ENCODE data around the gene IRF4.
"Not testable (repeated sequence)": the region's sequence is repeated elsewhere in the genome, so short reads cannot be mapped to it uniquely, and the experiment has no call there.

Gene IRF4

GRCh38 chr6:422433-423054 is 31.0 kb downstream of the IRF4 start:
- DNase-seq = no peak

DNA sequence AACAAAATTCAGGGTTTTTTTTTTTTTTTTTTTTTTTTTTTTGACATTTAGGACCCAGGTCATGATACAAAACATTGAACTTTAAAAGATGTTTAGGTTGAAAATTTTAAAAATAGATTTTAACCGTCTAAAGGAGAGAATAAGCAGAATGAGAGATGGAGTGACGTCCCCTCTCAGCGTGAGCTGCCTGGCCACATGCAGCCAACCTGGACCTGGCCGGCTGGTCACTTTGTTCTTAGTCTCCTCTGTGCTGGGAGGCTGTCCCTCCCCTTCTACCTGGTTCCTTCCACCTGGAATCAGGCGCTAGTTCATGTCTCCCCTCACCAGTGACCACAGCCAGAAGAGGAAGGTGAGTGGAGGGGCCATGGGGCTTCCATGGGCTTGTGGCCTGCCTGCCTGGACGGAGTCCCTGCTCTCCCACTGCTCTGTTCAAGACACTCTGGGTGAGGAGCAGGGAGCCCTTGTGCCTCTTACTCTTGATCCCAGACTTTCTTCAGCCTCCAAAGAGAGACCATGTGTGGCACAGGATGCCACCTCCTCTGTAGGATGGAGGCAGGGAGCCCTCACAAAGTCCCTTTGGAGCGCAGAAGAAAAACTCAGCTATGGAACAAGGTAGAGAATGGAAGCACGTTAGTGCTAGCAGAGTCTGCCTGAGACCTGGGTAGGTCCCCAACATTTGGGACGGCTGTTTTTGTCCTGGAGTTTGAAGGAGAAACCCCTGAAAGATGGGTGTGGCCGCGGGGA is 31.7 kb downstream of the IRF4 start:
- no peak for DNase-seq

DNA sequence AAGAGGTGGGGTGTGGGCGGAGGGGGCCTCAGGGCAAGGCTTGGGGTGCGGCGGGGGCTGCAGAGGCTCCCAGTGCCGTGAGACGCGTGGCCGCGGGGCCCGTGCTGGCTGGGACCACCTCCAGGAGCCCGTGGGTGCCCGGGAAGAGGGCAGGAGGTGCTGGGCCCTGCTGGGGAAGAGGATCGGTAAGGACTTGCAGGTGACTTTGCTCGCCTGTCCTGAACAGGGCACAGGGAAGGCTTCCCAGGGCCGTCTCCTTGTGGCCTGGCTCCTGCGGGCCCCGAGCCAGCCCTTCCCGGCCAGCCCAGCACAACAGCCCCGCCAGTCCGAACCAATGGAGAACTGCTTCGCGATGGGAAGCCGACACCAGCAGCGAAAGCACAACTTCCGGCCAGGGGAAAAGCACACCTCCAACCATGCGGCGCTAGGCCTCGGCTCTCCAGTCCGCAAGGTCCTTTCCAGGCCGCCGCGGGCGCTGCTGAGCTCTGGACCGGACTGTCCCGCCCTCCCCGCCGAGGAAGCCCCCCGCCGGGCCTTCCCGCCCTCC is 32.3 kb downstream of the IRF4 start:
- no peak for DNase-seq

- DNase-seq = no peak
Measured at GRCh38 chr6:424741-425417, 33.3 kb downstream of the IRF4 start.

DNA sequence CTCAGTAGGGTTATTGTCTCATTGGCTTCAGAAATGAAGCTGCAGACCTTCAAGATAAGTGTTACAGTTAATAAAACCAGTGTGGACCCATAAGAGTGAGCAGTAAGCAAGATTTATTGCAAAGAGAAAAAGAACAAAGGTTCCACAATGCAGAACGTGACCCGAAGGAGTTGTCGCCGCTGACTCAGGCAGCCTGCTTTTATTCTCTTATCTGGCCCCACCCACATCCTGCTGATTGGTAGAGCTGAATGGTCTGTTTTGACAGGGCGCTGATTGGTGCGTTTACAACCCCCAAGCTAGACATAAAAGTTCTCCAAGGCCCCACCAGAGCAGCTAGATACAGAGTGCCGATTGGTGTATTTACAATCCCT is 33.9 kb downstream of the IRF4 start:
- DNase-seq = not testable (repeated sequence)

DNA sequence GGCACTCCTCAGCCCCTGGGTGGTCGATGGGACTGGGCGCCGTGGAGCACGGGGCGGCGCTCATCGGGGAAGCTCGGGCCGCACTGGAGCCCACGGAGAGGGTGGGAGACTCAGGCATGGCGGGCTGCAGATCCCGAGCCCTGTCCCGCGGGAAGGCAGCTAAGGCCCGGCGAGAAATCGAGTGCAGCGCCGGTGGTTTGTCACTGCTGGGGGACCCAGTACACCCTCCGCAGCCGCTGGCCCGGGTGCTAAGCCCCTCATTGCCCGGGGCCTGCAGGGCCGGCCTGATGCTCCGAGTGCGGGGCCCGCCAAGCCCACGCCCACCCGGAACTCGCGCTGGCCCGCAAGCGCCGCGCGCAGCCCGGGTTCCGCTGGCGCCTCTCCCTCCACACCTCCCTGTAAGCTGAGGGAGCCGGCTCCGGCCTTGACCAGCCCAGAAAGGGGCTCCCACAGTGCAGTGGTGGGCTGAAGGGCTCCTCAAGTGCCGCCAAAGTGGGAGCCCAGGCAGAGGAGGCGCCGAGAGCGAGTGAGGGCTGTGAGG is 34.7 kb downstream of the IRF4 start:
- not testable (repeated sequence) for DNase-seq

- DNase-seq = no peak
Measured at GRCh38 chr6:428047-428603, 36.6 kb downstream of the IRF4 start.

DNA sequence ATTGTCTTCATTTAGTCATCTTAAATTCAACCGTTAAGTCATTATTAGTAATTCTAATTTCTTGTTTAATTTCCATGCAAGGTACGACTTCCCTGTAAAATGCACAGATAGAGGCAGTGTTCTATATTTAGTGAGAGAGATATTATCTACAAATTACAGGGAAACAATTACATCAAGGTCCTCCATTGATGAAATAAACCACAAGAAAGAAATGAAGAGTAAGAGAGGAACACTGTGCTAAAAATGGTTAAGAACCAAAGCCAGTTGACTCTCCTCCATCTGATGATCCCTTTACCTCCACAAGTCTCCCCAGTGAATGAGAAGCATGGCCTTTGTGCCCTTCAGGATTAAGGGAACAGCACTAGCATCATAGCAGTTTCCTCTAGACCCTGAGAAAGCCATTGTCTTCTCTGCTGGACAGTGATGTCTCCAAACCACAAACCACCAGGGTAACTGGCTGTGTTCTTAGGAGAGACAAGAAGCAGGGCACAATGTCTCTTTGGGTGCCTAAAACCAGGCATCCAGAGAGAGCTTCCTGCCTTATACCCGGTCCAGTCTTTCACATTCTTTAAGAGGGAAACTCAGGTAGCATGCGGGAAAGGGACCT is 38.1 kb downstream of the IRF4 start:
- no peak for DNase-seq

DNA sequence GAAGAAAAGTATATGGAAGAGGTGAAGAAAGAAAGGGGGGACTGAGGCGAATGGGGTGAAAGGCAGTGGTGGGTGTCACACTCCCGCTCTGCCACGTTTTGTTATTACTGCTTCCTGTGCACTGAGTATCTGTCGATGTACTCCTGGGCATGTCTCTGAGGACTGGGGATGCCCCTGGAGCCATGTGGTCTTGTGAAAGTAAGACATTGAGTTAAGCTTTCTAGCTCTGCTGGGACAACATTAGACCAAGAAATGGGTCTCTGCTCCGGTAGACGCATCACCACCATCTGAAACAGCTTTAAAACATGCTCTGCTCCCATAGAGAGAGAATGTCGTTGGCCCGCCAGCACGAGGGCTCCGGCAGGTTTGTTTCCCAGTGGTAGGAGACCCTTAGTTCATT is 40.0 kb downstream of the IRF4 start:
- no peak for DNase-seq

DNA sequence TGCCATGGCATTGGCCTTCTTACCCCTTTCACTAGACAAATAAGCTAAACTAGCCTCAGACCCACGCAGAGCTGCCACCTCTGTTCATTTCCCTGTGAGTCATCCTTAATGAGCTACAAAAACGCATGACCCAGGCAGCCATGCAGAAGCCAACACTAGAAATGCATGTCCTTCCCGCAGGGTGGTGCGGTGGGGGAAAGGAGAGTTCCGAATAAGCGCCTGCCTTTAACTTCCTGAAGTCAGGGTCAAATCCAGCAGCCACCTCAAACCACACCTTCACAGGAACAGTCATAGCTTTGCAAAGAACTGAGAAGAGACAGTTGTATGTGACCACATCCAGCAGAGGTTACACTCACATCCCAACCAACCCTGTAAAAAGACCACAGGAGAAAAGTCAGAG is 40.4 kb downstream of the IRF4 start:
- DNase-seq = no peak

DNA sequence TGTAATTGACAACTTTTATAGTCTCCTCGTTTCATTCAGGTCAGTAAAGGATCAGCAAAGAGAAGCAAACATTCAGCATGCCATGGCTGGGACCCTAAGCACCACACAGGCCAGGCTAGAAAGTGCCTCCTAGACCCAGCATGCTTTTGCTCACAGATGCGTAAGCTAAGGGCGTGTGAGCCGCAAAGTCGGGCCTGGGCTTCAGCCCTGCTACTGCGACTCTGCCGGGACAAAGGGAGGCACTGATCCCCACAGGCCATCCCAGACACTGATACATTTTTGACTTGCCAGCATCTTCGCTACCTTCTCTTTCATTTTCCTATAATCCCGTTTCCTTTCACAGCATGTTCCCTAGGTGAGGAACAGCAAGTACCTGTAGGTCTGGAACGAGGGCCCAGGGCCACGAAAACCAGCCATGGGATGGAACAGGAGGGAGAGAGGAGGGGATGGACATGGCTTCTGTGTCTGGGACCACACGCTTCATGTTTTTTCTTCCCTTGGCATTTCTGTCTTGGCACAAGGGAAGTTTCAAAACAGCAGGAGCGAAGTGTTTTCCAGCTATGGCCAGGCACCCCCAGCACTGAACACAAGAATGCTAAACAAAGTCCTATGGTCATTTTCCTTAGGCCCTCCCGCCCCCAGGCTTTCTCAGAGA is 42.6 kb downstream of the IRF4 start:
- no peak for DNase-seq

DNA sequence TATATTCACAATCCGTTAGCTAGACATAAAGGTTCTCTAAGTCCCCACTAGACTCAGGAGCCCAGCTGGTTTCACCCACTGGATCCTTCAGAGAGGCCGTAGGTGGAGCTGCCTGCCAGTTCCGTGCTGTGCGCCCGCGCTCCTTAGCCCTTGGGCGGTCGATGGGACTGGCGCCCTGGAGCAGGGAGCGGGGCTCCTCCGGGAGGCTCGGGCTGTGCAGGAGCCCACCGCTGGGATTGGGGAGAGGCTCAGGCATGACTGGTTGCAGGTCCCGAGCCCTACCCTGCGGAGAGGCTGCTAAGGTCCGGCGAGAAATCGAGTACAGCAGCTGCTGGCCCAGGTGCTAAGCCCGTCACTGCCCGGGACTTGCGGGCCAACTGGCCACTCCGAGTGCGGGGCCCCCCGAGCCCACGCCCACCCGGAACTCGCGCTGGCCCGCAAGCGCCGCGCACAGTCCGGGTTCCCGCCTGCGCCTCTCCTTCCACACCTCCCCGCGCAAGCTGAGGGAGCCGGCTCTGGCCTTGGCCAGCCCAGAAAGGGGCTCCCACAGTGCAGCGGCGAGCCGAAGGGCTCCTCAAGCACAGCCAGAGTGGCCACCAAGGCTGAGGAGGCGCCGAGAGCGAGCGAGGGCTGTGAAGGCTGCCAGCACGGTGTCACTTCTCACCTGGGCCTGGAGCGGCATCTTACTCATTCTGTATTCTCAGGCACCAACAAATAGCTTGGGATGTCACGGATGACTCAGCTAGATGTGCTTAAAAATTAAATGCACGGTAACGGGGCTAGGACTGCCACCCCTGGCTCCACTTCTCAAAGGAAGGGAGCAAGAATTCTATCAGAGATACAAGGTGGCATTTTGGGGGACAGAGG is 44.1 kb downstream of the IRF4 start:
- no peak for DNase-seq

DNA sequence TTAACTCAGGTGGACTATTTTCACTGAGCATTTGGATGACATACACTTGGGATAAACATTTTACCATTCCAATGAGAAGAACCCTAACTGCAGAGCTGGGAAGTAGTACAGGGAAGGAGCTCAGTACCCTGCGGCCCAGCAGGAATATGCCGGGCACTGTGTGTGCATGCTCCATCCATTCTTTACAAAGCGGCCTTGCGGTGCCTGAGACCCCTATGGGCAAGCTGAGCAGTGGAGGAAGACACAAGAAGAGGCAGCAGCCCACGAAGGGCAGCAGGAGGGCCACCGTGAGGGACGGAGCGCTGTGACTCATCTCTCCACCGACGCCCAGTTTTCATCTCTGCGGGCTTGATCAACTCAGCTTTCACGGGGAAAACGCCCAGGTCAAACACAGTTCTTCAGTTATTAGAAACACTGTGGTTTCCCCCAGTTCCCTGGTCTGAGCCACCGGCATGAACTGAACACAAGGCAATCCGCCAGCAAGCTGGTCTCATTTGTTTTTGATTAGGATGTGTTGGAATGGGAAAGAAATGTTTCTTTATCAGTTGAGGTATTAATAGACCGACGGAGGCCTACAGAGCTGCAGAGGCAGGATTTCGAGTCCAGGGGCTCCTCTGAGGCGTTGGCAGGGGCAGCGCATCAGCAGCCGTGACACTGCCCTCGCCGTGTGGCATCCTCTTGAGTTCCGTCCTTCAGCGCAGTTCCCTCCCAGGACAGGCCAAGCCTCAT is 44.9 kb downstream of the IRF4 start:
- no peak for DNase-seq

DNA sequence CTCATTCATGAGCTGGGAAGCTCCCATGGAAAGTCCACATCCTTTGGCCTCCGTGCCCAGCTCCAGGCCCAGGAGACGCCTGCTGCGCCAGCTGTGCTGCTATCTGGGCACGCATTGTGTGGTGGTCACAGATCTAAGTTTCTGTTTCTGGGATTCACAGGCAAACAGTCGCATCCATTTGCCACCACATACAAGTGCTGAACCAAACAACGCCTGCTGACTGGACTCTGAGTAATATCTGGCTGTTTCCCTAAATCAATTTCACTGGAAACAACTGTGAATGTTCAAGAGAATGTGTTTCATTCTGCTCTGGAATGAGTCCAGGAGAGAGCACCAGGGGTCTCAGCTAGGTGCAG is 45.5 kb downstream of the IRF4 start:
- no peak for DNase-seq

GRCh38 chr6:438634-439170 is 47.1 kb downstream of the IRF4 start:
- no peak for DNase-seq

DNA sequence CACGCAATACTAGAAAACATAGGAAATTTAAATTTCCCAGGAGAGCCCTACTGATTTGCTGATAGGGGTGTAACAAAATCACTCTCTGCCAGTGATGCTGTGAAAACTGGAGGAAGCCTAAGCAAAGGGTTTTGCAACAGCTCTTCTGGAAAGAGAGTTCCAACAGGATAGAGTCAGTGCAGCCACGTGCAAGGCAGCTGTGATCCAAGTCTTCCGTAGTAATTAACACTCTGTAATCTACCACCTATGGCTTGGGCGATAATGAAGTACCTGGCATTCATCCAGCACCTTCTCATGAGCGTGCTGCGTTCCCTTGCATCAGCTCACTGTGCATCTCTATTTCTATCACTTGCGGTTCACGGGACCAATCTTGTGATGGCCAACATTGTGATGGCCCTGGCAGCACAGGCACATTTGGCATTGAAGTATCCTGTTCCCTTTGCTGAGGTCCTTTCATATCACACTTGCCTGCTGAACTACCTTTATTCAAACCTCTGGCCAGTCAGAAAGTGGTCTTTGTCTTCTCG is 48.2 kb downstream of the IRF4 start:
- no peak for DNase-seq

GRCh38 chr6:441126-441920 is 49.8 kb downstream of the IRF4 start:
- no peak for DNase-seq

DNA sequence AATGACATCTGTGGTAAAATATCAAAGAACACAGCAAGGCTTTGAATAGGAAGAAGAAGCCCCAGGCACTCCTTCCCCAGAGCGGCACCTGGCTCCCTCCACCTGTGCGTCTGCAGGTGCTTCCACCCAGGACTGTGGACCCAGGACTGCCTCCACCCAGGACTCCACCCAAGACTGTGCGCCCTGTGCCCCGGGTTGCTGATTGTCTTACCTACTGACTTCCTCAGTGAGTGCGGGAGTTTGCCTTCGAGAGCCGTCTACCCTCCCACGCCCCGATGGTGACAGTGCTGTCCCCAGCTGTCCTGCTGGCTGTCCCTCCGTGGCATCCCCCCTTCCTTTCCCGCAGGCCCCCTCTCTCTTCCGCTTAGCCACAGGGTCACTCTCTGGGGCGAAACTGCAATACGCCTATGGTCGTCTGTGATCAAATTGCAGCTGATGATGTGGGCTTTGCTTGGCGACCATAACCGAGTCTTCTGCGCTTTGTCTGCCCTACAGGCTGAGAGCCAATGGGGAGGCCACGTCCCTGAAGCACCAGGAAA is 52.1 kb downstream of the IRF4 start:
- no peak for DNase-seq

Measured in activated gamma-delta T cell (primary cell).